DMS 273 (cell line): ENCODE data around the gene FAM43A.

ENCODE experiments used
- DNase-seq: peaks from one replicate; lab custom pipeline; 2025; ENCODE audit not compliant: unreplicated experiment; lab: John Stamatoyannopoulos, UW

The FAM43A gene

DNA sequence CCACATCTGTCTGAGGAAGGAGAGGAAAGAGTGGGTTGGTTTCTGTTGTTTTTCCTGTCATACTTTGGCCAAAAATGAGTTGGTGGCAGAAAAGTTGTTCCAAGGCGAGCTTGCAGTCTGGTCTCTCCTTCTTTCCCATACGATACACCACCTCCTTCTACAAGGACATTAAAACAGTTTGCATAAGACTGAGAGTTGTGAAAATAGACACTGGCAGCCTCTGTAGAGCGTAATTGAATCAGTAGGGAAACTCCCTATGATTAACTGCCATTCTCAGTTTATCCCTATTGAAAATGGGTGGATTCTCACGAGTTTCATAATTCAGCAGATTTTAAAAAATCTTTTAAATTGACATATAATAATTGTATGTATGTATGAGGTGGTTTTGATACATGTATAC is 10.0 kb upstream of the FAM43A start:
- no peak for DNase-seq

DNA sequence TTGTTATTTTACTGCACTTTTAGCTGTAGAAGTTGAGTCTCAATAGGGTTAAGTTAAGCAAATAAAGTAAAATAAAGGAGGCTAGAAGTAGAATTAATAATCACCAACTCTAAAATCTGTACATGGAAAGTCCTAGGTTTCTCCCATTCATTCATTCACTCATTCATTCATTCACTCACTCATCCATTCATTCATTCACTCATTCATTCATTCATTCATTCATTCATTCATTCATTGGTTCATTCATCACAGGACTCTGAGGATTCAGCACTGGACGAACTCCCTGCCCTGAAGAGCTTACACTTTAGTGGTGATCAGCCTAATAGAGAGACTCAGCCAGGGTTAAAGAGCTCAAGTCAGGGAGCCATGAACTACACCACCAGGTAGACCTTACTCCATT is 9.2 kb upstream of the FAM43A start:
- DNase-seq: no peak

DNA sequence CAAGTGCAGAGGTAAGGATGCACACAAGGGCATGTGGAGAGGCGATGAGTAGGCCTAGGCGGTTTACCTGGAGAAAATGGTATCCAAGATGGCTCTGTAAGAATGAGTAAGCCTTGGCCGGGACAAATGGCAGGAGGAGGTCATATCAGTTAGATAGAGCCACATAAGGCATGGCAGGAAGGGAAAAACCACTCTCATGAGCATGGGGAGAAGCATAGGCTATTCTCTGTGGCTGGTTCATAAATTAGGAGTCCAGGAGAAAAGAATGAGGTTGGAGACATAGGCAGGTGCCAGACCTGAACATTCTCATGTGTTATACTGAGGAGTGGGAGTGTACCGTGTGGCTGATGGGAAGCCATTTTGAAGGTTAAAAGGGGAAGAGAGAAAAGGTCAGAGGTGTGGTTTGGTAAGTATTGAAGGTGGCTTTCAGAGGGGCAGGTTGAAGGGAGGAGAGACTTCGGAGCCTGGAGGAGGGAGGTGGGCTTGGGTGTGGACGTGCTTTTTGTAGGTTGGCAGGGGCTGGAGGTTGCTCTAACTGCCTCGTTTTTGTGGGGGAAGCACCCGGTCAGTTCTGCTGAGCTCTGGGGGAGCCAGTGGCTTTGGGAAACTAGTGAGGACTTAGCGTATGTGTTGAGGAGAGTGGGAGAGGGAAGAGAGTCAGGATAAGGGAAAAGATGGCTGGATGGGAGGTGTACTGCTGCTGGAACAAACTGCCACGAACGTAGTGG is 4.6 kb upstream of the FAM43A start:
- DNase-seq: no peak

DNA sequence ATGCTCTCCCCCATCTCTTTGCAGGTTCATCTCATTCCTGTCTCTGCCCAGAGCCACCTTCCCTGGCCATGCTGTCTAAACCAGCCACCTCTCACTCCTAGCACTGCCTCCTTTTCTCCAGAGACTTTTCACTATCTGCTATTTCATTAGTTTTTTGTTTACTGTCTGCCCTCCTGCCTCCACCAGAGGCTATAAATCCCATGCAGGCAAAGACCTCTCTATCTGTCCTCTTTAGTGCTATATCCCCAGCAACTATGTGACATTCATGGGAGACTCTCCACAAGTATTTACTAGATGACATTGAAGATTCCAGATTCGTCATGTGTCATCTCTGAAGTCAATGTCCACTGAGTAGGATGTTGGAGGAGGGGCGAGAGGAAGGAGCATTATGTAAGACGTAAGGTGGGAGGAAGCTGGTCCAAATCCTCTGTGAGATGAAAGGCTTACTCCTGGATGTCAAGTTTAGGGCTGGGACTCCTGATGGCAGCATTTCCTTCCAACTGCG is 3.4 kb upstream of the FAM43A start:
- no peak for DNase-seq

DNA sequence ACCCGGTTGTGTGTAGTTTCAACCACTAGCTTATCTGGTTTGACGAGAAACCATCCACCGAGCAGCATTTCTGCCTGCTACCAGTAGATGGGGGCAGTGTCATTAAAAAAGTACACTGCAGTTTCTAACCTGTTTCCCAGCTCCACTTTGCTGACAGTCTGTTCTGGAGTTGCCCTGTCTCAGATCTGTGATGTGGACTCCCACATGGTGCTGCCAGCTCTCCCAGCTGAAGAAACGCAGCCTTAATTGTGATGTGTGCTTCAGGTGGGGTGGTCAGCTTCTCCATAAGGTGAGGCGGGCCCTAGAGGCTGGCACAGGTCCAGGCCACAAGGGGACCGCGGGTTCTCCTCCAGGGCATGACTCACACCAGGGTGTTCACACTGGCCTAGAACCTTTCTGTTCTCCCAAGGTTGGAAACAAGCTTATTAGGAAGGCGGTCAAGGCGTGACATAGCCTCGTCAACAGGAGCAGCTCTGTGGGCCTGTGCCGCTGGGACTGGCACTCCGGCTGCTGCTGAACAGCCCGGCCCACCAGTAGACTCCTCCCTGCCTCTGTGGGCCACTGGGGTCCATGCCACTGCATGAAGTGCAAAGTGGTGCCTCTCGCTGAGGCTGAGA is 2.9 kb upstream of the FAM43A start:
- DNase-seq: peak; percentile 95

DNA sequence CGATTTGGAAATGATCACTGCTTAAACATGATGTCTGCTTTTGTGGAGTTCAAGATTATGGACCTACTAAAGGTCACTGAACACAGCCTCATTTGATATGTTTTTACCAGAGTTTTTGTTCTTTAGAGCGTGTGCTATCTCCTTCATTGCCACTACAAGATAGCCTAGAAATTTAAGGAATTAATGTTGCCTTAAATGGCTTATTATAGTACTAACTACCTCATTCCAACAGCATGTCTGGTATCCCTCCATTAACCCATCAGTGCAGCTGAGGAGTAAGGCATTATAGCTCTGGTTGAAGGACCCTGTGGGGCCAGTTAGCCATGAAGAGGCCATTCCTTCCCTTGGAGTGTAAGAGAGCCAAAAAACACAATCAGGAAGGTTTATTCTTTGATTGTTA is 2.3 kb upstream of the FAM43A start:
- no peak for DNase-seq

DNA sequence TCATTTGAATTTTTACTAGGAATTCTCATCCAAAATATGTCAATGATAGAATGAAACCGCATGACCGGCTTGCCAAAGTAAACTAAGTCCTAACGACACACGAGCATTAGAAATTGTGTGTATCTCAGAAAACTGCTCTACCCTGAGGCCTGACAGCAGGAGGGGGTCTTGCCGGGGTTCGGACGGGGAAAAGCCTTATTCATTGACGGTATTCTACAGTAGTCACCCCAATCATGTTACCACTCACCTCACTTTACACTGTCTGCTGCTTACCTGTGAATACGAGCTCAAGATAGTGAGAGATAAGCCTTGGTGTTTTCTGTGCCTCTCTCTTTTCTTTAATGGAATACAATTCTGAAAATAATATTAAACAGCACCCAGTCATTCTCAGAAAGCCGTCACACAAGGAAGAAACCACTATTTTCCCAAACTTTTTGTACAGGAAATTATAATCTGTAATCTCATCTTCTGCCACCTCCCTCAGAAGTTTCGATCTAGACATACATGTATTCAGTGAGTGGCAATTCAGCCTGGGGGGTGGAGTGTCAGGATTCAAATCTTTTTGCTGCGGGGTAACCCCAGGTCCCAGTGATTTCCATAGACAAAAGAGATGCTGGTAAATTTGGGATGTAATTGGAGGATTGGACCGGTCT is 492 bp upstream of the FAM43A start:
- DNase-seq: no peak

DNA sequence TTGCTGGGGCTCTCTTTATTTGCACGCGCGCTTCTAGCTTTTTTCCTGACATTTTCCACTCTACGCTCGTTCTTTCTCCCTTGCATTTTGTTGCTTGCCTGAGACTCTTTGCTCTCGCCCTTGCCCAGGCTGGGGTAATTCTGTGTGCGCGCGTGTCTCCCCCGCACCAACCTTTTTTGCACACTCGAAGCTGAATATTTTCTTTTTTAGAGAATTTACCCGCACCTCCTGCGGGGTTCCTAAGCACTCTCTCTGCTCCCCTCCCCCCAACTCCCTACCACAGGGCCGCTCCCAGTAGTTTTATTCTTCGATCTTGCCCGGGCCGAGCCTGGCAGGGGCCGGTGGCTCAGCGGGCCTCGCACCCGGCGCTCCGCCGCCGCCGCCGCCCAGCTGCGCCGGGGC is 732 bp downstream of the FAM43A start:
- DNase-seq: no peak

DNA sequence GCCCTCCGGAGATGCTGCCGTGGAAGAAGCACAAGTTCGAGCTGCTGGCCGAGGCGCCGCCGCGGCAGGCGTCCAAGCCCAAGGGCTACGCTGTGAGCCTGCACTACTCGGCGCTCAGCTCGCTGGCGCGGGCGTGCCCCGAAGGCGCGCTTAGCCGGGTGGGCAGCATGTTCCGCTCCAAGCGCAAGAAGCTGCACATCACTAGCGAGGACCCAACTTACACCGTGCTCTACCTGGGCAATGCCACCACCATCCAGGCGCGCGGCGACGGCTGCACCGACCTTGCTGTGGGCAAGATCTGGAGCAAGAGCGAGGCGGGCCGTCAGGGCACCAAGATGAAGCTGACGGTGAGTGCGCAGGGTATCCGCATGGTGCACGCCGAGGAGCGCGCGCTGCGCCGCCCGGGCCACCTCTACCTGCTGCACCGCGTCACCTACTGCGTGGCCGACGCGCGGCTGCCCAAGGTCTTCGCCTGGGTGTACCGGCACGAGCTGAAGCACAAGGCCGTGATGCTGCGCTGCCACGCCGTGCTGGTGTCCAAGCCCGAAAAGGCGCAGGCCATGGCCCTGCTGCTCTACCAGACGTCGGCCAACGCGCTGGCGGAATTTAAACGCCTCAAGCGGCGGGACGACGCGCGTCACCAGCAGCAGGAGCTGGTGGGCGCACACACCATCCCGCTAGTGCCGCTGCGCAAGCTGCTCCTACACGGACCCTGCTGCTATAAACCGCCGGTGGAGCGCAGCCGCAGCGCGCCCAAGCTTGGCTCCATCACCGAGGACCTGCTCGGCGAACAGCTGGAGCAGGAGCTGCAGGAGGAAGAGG is 1.3 kb downstream of the FAM43A start:
- peak; percentile 91 for DNase-seq

DNA sequence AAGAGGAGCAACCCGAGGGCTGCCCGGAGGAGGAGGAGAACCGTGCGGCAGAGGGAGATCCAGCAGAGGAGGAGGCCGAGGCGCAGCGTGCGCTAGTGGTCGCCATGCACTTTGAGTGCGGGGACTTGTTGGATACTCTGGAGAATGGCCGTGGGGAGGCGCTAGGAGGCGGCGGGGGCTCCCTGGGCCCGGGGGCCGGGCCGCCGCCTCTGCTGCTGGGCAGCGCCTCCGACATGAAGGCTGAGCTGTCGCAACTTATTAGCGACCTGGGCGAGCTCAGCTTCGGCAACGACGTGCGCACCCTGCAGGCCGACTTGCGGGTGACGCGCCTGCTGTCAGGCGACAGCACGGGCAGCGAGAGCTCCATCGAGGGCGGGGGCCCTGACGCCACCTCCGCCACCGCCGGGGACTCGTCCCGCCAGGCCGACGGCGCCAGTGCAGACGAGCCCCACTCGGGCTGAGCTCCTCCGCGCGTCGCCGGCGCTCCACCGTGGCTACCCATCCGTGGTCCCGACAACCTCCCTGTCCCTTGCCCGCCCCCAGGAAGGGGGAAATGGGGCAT is 2.0 kb downstream of the FAM43A start:
- DNase-seq: peak; percentile 91

DNA sequence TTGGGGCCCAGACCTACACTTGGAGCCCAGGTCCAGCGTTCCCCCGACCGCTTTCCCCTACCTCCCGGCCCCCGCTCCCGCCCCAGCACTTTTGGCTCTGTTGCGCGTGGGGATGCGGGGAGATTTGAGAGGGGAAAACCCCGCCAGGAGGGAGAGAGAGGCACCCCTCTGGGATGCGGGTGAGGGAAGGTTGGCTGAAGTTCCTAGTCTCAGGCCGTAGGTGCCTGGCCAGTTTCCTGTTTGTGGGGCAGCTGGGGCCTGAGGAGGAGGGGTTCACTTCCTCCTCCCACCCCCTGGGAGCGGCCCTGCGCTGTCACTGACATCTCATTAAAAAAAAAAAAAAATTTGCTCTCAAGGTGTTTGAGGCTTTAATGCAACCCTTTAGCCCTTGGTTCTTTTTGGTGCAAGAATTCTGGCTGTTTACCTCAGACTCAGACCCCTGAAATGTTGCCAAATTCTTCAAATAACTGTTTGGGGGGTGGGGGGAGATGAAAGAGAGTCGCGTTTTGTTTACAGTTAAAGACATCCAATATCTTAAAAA is 2.6 kb downstream of the FAM43A start:
- peak; percentile 75 for DNase-seq

DNA sequence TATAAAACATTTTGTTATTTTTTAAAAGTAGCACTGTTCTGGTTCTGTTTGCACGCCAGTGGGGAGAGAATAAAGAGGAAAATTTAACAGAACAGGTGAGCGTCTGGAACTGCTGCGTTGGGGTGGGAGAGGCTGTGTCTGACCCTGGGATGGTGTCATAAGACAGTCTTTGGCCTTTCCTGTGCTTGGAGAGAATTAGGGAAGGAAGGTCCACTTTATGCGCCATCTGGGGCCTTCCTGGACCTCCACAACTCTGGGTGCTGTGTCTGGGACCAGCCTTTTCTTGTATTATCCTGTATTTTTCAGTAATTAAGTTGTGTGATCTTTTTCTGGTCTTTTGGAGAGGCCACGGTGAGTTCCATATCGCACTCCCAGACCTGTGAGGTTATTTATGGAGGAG is 3.3 kb downstream of the FAM43A start:
- peak; percentile 63 for DNase-seq

DNA sequence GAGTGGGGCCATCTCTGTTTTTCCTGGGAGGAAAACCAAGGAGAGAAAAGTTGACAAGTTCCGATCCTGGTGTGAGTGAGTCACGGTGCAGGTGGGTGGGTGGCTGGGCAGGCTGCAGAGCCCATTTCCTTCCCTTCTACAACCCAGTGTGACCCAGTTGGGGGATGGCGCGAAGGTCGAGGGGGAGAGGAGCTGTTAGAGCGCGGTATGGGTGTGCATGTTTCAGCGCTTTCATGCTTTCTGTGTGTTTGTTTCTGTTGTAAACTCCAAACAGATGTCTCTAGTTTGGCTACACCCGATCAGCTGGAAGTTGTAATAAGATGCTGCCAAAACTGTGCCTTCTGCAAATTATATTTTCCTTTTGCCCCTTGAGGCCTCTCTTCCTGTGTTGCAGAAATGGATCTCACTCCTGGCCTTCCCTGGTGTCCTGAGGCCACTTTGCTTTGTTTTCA is 3.8 kb downstream of the FAM43A start:
- DNase-seq: peak; percentile 88

DNA sequence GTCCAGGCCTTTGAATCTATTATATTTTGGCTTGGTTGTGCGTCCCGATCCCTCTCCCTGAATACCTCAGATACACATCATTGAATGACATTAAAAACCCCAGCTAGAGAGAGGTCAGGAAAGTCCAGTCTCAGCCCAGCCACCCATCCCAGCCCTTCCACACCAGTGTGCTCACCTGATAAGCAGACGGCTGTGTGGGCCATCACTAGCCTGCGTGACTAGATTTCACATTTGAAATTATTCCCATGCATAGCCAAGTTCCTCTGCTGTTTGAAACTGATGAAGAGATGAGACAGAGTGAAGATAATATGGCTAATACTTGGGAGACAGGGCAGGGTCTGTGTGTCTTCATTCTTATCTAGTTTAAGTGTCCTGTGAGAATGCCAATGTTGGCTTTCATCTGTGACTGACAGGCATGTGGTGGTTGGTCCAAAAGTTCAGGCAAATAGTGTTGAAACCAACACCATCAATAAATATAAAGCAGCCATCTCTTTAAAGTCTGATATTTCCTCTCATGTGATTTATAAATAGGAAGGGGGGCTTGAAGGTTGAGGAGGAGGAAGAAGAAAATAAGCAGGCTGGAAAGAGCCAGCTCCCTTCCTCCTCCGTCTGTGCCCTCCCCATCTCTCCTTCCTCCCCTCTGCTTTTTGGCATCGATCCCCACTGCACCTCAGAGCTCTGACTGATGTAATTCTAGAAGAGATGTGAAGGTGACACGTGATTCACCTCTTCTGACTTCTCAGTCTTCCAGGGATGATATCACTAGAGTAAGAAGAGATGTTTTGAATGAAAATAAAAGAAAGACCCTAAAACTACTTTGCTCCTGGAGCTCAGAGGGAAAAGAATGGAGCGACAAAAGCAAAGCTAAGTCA is 5.1 kb downstream of the FAM43A start:
- peak; percentile 94 for DNase-seq

DNA sequence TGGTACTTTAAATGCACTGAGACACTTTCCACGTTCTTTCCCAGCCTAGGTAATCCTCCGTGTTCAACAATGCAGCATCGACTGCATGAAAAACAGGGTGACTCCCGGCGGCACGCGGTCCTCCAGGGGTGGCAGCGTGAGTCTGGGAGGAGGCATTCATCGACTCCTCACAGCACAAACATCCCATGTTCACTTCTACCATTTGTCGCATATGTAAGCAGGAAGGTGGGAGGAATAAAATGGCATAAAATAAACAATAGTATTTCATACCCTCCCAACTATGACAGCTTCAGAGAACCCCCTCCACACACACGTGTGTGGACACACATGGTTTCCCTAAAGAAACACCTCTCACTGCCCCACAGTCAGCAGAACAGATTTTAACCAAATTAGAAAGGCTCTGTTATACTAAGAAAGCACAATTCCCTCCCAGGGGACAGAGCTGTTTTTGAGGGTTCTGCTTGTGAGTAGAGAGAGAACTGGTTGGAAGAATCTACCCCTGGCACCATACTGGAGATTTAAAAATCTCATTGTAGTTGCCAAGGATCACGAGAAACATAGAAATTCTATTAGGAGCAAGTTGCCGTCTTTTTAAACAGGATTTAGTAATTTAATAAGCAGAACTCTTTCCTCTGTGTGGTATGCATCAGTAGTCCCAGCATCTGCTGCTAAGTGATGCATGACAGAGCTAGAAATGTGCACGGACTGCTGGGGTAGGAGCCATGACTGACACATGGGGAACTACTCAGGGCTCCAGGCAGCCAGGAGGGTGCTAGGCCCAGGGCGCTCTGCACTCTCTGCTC is 6.0 kb downstream of the FAM43A start:
- peak; percentile 91 for DNase-seq

DNA sequence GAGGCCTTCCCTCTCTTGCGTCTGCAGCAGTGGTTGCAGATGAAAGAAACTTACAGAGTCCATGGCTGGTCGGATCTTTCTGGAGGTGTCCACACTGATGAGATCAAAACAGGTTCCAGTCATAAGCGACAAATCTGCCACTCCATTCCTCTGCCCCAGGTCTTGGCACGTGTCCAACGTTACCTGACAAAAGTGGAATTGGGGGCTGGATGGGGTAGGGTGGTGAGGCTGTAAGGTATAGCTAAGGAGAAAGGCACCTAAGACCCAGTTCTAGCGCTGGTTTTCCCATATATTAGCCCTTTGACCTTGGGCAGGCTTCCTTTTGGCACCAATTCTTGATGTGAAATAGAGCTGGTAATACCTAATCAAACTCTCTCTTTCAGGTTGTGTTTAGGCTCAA is 11.0 kb downstream of the FAM43A start:
- DNase-seq: no peak

DNA sequence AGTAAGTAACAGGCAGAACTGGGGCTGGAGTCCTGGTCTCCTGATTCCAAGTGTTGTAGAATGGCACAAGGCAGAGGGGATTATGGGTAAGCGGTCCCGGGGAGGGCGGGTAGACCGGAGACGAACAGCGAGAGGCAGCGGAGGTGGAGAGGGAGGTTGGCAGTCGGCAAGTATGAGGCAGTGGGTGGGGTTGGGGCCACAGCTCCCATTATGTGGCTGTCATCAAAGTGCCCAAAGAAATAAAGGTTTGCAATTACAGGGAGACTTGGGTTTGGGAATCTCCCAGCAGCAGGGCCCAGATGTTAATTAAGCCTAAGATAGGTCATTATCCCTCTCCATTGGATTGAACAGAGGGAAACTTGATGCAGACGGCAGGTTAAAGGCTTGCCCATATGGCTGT is 16.9 kb downstream of the FAM43A start:
- no peak for DNase-seq

DNA sequence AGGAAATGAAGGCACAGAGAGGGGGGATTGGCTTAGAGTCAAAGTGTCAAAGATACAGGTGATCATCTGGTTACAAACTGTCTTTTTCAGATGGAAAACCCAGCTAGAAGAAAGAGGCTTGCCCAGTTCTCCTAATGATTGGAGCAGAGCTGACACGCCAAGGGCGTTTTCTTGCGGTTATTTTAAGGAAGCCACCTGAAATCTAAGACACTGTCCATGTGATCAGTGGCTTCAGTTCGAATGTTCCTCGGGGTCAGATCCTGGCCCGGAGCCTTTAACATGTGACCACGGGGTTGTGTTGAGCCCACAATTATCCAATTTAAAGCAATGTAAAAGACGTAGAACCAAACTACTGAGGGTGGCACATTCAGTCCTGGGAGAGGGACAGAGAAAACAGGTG is 19.5 kb downstream of the FAM43A start:
- DNase-seq: no peak

DNA sequence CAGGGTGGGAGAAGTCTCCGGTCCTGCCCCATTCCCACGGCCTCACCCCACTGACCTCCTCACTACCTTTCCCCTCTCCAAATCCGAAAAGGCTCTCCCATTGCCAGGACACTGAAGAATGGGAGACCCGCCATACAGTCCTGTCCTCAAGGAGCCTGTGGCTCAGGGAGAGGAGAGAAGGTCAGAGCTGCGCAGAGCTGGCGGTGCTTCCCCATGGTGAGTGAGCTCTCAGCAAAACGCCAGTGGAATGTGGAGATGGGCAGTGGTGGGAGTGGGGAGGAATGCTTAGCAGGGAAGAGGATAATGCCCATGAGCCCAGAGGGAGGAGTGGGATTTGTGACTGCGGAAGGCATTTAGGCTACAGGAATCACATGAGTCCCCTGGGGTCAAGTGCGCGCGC is 20.1 kb downstream of the FAM43A start:
- no peak for DNase-seq
